Measurements from ENCODE around the gene WDPCP. TPM values are rescaled to one million over a fixed set of nuclear protein-coding genes. Genes with fewer than 3 reads are reported as not detected.

Gene WDPCP
- total RNA-seq, 1 donor from 2014 or later, result 18.8 TPM

DNA sequence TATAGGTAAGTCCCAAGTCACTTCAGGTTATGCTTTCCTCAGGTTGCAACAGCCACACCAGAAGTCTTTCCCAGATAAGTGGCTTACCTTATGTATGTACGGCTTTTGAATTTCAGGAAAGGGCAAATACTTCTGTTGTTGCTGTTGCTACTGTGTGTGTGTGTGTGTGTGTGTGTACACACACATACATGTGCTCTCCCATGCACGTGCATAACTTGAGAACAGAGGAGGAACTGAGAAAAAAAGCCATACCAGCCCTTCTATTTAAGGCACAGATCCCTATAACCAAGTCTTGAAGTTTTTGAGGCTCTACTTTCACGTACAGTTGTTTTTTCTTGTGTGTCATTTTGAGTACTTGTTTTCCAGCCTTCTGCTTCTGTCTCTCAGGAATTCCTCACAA, 62.4 kb downstream of the WDPCP start:
- peaks cover 37% of the 10 kb centered on the region for H3K9me3 ChIP-seq (replicated peaks)
- no peak overlapping the region for H3K4me3 ChIP-seq
- H3K4me1 ChIP-seq, result no peaks in the 10 kb centered on the region
- no peak for DNase-seq
- no peak for TF ChIP-seq CTCF (IDR thresholded peaks at IDR 0.05; ENCODE audit: borderline replicate concordance)
- H3K27me3 ChIP-seq (ENCODE audit: low read depth), result no peaks in the 10 kb centered on the region
- H3K36me3 ChIP-seq, result no peaks in the 10 kb centered on the region
- intact Hi-C loops (cut with micrococcal nuclease), result no loop called here
- no peak overlapping the region for H3K27ac ChIP-seq (replicated peaks)

- peaks cover 46% of the 10 kb centered on the region for H3K9me3 ChIP-seq (replicated peaks)
- TF ChIP-seq CTCF (IDR thresholded peaks at IDR 0.05; ENCODE audit: borderline replicate concordance), result no peak
- no peak for DNase-seq
These were observed 65.3 kb downstream of the WDPCP start for GRCh38 chr2:63522950-63523349.

GRCh38 chr2:63520793-63521192, 67.5 kb downstream of the WDPCP start:
- Histone ChIP-seq H3K27me3 (ENCODE audit: low read depth) (no peaks in the 10 kb centered on the region), H3K4me3 (no peak overlapping the region), H3K27ac (replicated peaks) (no peak overlapping the region), H3K36me3 (no peaks in the 10 kb centered on the region), H3K9me3 (replicated peaks) (peaks cover 46% of the 10 kb centered on the region), H3K4me1 (no peaks in the 10 kb centered on the region)
- intact Hi-C loops (cut with micrococcal nuclease), result no loop called here
- no peak for TF ChIP-seq CTCF (IDR thresholded peaks at IDR 0.05; ENCODE audit: borderline replicate concordance)
- no peak for DNase-seq

More at GRCh38 chr2:63522950-63523349, 65.3 kb downstream of the WDPCP start:
- H3K4me1 ChIP-seq, result no peaks in the 10 kb centered on the region
- no peak overlapping the region for H3K4me3 ChIP-seq
- H3K27ac ChIP-seq (replicated peaks), result no peak overlapping the region
- intact Hi-C loops (cut with micrococcal nuclease), result no loop called here
- no peaks in the 10 kb centered on the region for H3K36me3 ChIP-seq
- H3K27me3 ChIP-seq (ENCODE audit: low read depth), result no peaks in the 10 kb centered on the region

DNA sequence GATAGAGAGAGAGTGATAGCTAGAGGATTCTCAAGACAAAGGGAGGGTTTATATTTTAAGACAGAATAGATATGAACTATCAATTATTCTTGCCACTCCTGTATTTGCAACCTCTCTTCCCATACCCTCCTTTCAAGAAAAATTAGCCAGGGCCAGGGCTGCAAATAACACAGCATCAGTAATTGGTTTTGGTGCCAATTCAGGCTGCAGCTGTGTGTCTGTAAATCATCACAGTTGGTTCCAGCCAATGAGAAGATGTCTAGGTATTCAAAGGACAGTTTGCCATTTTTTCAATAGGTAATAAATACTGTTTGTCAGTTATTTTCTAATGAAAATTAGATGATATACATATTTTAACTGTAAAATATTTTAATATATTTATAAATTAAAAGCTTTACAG, 73.5 kb downstream of the WDPCP start:
- intact Hi-C loops (cut with micrococcal nuclease), result no loop called here

DNA sequence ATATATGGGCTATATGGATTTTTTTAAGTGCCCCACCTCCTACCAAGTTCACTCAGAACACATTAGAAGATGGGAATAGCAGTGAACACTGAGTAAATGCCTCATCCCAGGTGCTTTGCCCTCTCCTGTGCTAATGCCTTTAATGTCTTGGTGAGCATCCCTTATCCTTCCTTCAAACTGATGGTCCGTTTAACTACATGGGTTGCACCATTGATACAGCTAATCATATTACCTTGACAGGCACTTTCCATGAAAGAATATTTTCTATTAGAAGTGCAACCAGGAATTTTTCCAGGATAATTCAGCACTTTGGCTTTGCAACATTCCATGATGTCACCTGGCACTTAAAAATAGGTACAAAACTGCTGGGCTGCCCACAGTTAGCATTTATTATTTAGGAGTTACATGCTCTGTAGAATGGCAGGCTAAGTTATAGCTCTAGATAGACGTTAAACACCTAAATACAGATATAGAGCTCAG, 74.0 kb downstream of the WDPCP start:
- Histone ChIP-seq H3K27me3 (ENCODE audit: low read depth) (no peaks in the 10 kb centered on the region), H3K9me3 (replicated peaks) (peaks cover 34% of the 10 kb centered on the region), H3K4me3 (no peak overlapping the region), H3K36me3 (no peaks in the 10 kb centered on the region), H3K4me1 (peaks cover 7% of the 10 kb centered on the region), H3K27ac (replicated peaks) (no peak overlapping the region)
- intact Hi-C loops (cut with micrococcal nuclease), result no loop called here
- TF ChIP-seq CTCF (IDR thresholded peaks at IDR 0.05; ENCODE audit: borderline replicate concordance), result no peak
- DNase-seq, result no peak

More for the DNA sequence above, 73.5 kb downstream of the WDPCP start:
- H3K27me3 ChIP-seq (ENCODE audit: low read depth), result no peaks in the 10 kb centered on the region
- H3K36me3 ChIP-seq, result no peaks in the 10 kb centered on the region
- no peak overlapping the region for H3K27ac ChIP-seq (replicated peaks)
- H3K4me1 ChIP-seq, result peaks cover 7% of the 10 kb centered on the region
- H3K4me3 ChIP-seq, result no peak overlapping the region
- DNase-seq, result no peak
- H3K9me3 ChIP-seq (replicated peaks), result peaks cover 31% of the 10 kb centered on the region
- no peak for TF ChIP-seq CTCF (IDR thresholded peaks at IDR 0.05; ENCODE audit: borderline replicate concordance)
